DOHH2 (cell line): ENCODE data around the gene HPSE2.

Experiments
- EZH2phosphoT487 ChIP-seq: fragments of 200-600 bp; sonication (generic); IDR thresholded peaks from 2 replicates; pipeline ENCODE4 v1.6.1; 2017; ENCODE audit warnings: borderline replicate concordance, mild to moderate bottlenecking, antibody characterized with exemption, low read length, moderate library complexity, mixed read lengths
- TF ChIP-seq, protein P1 (sequence below): fragments of 200-600 bp; sonication (generic); IDR thresholded peaks from one replicate; pipeline ENCODE4 v1.5.1; 2014; ENCODE audit warnings: antibody characterized with exemption, mild to moderate bottlenecking, low read depth, low read length; ENCODE audit not compliant: poor library complexity, severe bottlenecking

DNA sequence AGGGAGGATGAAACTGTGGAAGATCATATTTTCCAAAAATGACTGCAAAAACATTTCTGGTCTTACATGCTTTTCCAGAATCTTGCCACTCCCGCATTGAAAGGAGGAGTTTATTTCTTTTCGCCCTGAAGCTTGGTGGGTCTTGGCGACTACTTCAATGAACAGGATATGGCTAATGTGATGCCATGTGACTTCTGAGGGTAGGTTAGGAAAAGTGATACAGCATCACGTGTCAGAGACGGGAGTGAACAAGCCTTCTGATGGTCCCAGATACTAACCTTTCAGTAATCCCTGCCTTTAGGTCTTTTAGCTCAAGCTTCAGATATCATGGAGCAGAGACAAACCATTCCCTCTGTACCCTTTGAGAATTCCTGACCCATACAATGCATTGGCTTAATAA is 596.7 kb downstream of the HPSE2 start:
- TF ChIP-seq, protein P1, sequence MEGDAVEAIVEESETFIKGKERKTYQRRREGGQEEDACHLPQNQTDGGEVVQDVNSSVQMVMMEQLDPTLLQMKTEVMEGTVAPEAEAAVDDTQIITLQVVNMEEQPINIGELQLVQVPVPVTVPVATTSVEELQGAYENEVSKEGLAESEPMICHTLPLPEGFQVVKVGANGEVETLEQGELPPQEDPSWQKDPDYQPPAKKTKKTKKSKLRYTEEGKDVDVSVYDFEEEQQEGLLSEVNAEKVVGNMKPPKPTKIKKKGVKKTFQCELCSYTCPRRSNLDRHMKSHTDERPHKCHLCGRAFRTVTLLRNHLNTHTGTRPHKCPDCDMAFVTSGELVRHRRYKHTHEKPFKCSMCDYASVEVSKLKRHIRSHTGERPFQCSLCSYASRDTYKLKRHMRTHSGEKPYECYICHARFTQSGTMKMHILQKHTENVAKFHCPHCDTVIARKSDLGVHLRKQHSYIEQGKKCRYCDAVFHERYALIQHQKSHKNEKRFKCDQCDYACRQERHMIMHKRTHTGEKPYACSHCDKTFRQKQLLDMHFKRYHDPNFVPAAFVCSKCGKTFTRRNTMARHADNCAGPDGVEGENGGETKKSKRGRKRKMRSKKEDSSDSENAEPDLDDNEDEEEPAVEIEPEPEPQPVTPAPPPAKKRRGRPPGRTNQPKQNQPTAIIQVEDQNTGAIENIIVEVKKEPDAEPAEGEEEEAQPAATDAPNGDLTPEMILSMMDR: no peak
- TF ChIP-seq EZH2phosphoT487: no peak
